Measurements from ENCODE around the gene PAX7.

The PAX7 gene

GRCh38 chr1:18749569-18749968, 118.9 kb downstream of the PAX7 start:
- no peak for TF ChIP-seq CTCF (IDR thresholded peaks at IDR 0.05; ENCODE audit: control insufficient read depth, insufficient read depth, low read depth, low read length, missing control alignments)
- DNase-seq (ENCODE audit: low read depth) = no peak
- H3K4me3 ChIP-seq (ENCODE audit: control insufficient read depth, low read depth, low read length) = no peak overlapping the region

- no peak overlapping the region for H3K4me3 ChIP-seq (ENCODE audit: control insufficient read depth, low read depth, low read length)
- no peak for TF ChIP-seq CTCF (IDR thresholded peaks at IDR 0.05; ENCODE audit: control insufficient read depth, insufficient read depth, low read depth, low read length, missing control alignments)
- no peak for DNase-seq (ENCODE audit: low read depth)
Measured at GRCh38 chr1:18750600-18750999, 120.0 kb downstream of the PAX7 start.

GRCh38 chr1:18751425-18751824, 120.8 kb downstream of the PAX7 start:
- no peak overlapping the region for H3K4me3 ChIP-seq (ENCODE audit: control insufficient read depth, low read depth, low read length)
- no peak for TF ChIP-seq CTCF (IDR thresholded peaks at IDR 0.05; ENCODE audit: control insufficient read depth, insufficient read depth, low read depth, low read length, missing control alignments)
- DNase-seq (ENCODE audit: low read depth) = no peak

GRCh38 chr1:18752409-18752808, 121.8 kb downstream of the PAX7 start:
- H3K4me3 ChIP-seq (ENCODE audit: control insufficient read depth, low read depth, low read length) = no peak overlapping the region
- no peak for TF ChIP-seq CTCF (IDR thresholded peaks at IDR 0.05; ENCODE audit: control insufficient read depth, insufficient read depth, low read depth, low read length, missing control alignments)
- no peak for DNase-seq (ENCODE audit: low read depth)

- DNase-seq (ENCODE audit: low read depth) = no peak
- no peak overlapping the region for H3K4me3 ChIP-seq (ENCODE audit: control insufficient read depth, low read depth, low read length)
- TF ChIP-seq CTCF (IDR thresholded peaks at IDR 0.05; ENCODE audit: control insufficient read depth, insufficient read depth, low read depth, low read length, missing control alignments) = no peak
Measured at GRCh38 chr1:18760156-18760555, 129.5 kb downstream of the PAX7 start.

GRCh38 chr1:18761948-18762840, 131.5 kb downstream of the PAX7 start:
- no peak for DNase-seq (ENCODE audit: low read depth)
- TF ChIP-seq CTCF (IDR thresholded peaks at IDR 0.05; ENCODE audit: control insufficient read depth, insufficient read depth, low read depth, low read length, missing control alignments) = no peak
- no peak overlapping the region for H3K4me3 ChIP-seq (ENCODE audit: control insufficient read depth, low read depth, low read length)

All from AG09309 (cell line).